WTC11 (cell line): ENCODE data around the gene JAZF1. TPM values are rescaled to one million over a fixed set of nuclear protein-coding genes. Genes with fewer than 3 reads are reported as not detected.

Source experiments
- ATAC-seq: fragments of 200-7000 bp; cut with Tn5 transposase; 2 replicates; pipeline ENCODE4 v1.10.0; 2021; ENCODE audit warnings: mild to moderate bottlenecking, moderate library complexity
- CTCF ChIA-PET: fragments of 300-600 bp; sonication (Branson Sonifier 250); formaldehyde crosslinking; loops from one replicate; lab custom pipeline; 2021; ENCODE audit warnings: antibody characterized with exemption; lab: Charles Lee
- POLR2A ChIA-PET: fragments of 350-600 bp; sonication (Branson Sonifier 250); formaldehyde crosslinking; loops from one replicate; lab custom pipeline; 2021; ENCODE audit warnings: antibody characterized with exemption; lab: Charles Lee
- DNase-seq: peaks from one replicate; pipeline ENCODE4 v3.0.0; 2021; ENCODE audit warnings: low spot score
- H3K27ac Mint-ChIP-seq: 2 replicates; pipeline ENCODE4 v1.8.0; 2021; ENCODE audit warnings: mixed read lengths
- H3K27me3 Mint-ChIP-seq: 2 replicates; pipeline ENCODE4 v1.8.0; 2021; ENCODE audit warnings: low read depth, mild to moderate bottlenecking, moderate library complexity, mixed read lengths
- H3K36me3 Mint-ChIP-seq: 2 replicates; pipeline ENCODE4 v1.8.0; 2021; ENCODE audit warnings: mixed read lengths
- H3K4me1 Mint-ChIP-seq: 2 replicates; pipeline ENCODE4 v1.8.0; 2022; ENCODE audit warnings: mixed read lengths
- H3K4me3 Mint-ChIP-seq: 2 replicates; pipeline ENCODE4 v1.8.0; 2021; ENCODE audit warnings: mild to moderate bottlenecking, moderate library complexity, mixed read lengths
- H3K9me3 Mint-ChIP-seq: 2 replicates; pipeline ENCODE4 v1.8.0; 2021; ENCODE audit warnings: mixed read lengths
- CREM ChIP-seq: sonication (generic); formaldehyde crosslinking; IDR thresholded peaks from 2 replicates; pipeline ENCODE4 v1.8.1; 2022; ENCODE audit warnings: mild to moderate bottlenecking, missing genetic modification reagents, moderate library complexity
- ELF4 ChIP-seq: sonication (generic); formaldehyde crosslinking; IDR thresholded peaks from 2 replicates; pipeline ENCODE4 v1.8.1; 2022; ENCODE audit warnings: low read depth, mild to moderate bottlenecking, moderate library complexity, missing genetic modification reagents
- ESRRA ChIP-seq: sonication (generic); formaldehyde crosslinking; IDR thresholded peaks from 2 replicates; pipeline ENCODE4 v1.8.1; 2022; ENCODE audit warnings: mild to moderate bottlenecking, missing genetic modification reagents, borderline replicate concordance
- HMGA2 ChIP-seq: fragments of 250-450 bp; sonication (Bioruptor Pico); IDR thresholded peaks from 2 replicates; pipeline ENCODE4 v1.4.0; 2021; ENCODE audit warnings: mild to moderate bottlenecking, moderate library complexity
- JUN ChIP-seq: sonication (generic); formaldehyde crosslinking; IDR thresholded peaks from 2 replicates; pipeline ENCODE4 v1.8.0; 2023; ENCODE audit warnings: mild to moderate bottlenecking, missing genetic modification reagents
- NFATC4 ChIP-seq: fragments of 250-450 bp; sonication (Bioruptor Pico); IDR thresholded peaks from 2 replicates; pipeline ENCODE4 v1.9.0; 2021; ENCODE audit warnings: mild to moderate bottlenecking
- NFYB ChIP-seq: sonication (generic); formaldehyde crosslinking; conservative IDR thresholded peaks from 2 replicates; pipeline ENCODE4 v1.8.0; 2022; ENCODE audit warnings: low read depth, missing genetic modification reagents
- NR3C1 ChIP-seq: sonication (generic); formaldehyde crosslinking; conservative IDR thresholded peaks from 2 replicates; pipeline ENCODE4 v1.8.1; 2023; ENCODE audit warnings: low read depth, mild to moderate bottlenecking, missing genetic modification reagents
- RORB ChIP-seq: fragments of 250-450 bp; sonication (Bioruptor Pico); IDR thresholded peaks from 2 replicates; pipeline ENCODE4 v1.9.0; 2021; ENCODE audit warnings: mild to moderate bottlenecking
- SP1 ChIP-seq: sonication (generic); formaldehyde crosslinking; conservative IDR thresholded peaks from 2 replicates; pipeline ENCODE4 v1.8.1; 2022; ENCODE audit warnings: missing genetic modification reagents
- ZNF416 ChIP-seq: fragments of 250-450 bp; sonication (Bioruptor Pico); IDR thresholded peaks from 2 replicates; pipeline ENCODE4 v1.9.0; 2021; ENCODE audit warnings: mild to moderate bottlenecking, inconsistent platforms
- ZNF423 ChIP-seq: fragments of 250-450 bp; sonication (Bioruptor Pico); IDR thresholded peaks from 2 replicates; pipeline ENCODE4 v2.1.2; 2022; ENCODE audit warnings: mild to moderate bottlenecking, moderate library complexity
- total RNA-seq: library from RNA; stranded (reverse); gene quantifications from 3 replicates; pipeline ENCODE4 v1.2.3, GENCODE V29; 2021
- TF ChIP-seq, protein P1 (sequence below): fragments of 250-450 bp; sonication (Bioruptor Pico); IDR thresholded peaks from 2 replicates; pipeline ENCODE4 v1.9.0; 2021; ENCODE audit warnings: mild to moderate bottlenecking
- TF ChIP-seq, protein P2 (sequence below): fragments of 250-450 bp; sonication (Bioruptor Pico); IDR thresholded peaks from 2 replicates; pipeline ENCODE4 v1.9.0; 2021; ENCODE audit warnings: mild to moderate bottlenecking
- TF ChIP-seq, protein P3 (sequence below): sonication (generic); formaldehyde crosslinking; IDR thresholded peaks from 2 replicates; pipeline ENCODE4 v1.8.0; 2023; ENCODE audit warnings: mild to moderate bottlenecking, missing genetic modification reagents
- TF ChIP-seq, protein P4 (sequence below): sonication (generic); formaldehyde crosslinking; IDR thresholded peaks from 2 replicates; pipeline ENCODE4 v1.8.1; 2023; ENCODE audit warnings: mild to moderate bottlenecking, missing genetic modification reagents, borderline replicate concordance
- TF ChIP-seq, protein P5 (sequence below): sonication (generic); formaldehyde crosslinking; IDR thresholded peaks from 2 replicates; pipeline ENCODE4 v1.8.0; 2022; ENCODE audit warnings: missing genetic modification reagents
- TF ChIP-seq, protein P6 (sequence below): sonication (generic); formaldehyde crosslinking; IDR thresholded peaks from 2 replicates; pipeline ENCODE4 v1.8.0; 2022; ENCODE audit warnings: mild to moderate bottlenecking, missing genetic modification reagents
- TF ChIP-seq, protein P7 (sequence below): sonication (generic); formaldehyde crosslinking; IDR thresholded peaks from 2 replicates; pipeline ENCODE4 v1.8.0; 2022; ENCODE audit warnings: mild to moderate bottlenecking, missing genetic modification reagents

Gene JAZF1
- total RNA-seq, 1 experiment from 2014 or later = 19.0 TPM

DNA sequence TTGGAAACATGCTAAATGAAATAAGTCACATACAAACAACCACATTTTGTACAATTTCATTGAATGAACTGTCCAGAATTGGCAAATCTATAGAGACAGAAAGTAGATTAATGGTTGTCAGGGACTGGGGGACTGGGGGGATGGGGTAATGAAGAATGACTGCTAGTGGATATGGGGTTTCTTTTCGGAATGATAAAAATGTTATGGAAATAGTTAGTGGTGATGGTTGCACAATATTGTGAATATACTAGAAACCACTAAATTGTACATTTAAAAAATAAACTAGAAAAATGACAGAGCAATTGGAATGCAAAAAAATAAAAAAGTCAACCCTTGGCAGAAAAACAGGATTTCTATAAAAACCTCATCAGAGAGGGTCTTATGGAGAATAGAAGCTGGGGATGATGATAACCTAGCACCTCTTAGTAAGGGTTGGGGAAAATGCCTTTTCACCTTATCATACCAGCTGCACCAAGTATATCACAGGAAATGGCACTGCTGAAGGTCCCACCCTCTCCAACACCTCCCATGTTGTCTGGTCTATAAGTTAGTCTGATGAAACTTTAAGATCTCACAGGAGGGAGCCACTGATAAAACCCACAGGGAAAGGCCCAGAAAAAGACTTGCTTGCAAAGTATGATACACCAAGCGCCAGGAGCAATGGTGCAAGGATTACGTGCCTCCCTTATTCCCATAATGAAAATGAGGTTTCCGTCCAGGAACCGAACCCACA lies 23.1 kb upstream of the JAZF1 start:
- no peaks in the 10 kb centered on the region for H3K27me3 Mint-ChIP-seq
- H3K4me1 Mint-ChIP-seq = peaks cover 4% of the 10 kb centered on the region
- DNase-seq (no peak), ATAC-seq (no peak)
- H3K9me3 Mint-ChIP-seq = peaks cover 11% of the 10 kb centered on the region
- ChIA-PET POLR2A (no interaction called here), CTCF (interaction anchor here (1.7 kb wide), 1 partner anchor 28 kb away, joined by 4 read pairs; no protein-coding TSS in a partner anchor)
- TF ChIP-seq, protein P1, sequence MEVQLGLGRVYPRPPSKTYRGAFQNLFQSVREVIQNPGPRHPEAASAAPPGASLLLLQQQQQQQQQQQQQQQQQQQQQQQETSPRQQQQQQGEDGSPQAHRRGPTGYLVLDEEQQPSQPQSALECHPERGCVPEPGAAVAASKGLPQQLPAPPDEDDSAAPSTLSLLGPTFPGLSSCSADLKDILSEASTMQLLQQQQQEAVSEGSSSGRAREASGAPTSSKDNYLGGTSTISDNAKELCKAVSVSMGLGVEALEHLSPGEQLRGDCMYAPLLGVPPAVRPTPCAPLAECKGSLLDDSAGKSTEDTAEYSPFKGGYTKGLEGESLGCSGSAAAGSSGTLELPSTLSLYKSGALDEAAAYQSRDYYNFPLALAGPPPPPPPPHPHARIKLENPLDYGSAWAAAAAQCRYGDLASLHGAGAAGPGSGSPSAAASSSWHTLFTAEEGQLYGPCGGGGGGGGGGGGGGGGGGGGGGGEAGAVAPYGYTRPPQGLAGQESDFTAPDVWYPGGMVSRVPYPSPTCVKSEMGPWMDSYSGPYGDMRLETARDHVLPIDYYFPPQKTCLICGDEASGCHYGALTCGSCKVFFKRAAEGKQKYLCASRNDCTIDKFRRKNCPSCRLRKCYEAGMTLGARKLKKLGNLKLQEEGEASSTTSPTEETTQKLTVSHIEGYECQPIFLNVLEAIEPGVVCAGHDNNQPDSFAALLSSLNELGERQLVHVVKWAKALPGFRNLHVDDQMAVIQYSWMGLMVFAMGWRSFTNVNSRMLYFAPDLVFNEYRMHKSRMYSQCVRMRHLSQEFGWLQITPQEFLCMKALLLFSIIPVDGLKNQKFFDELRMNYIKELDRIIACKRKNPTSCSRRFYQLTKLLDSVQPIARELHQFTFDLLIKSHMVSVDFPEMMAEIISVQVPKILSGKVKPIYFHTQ (CRISPR knock-in tag) = no peak
- no peak for TF ChIP-seq ZNF416
- TF ChIP-seq CREM = no peak
- TF ChIP-seq, protein P2, sequence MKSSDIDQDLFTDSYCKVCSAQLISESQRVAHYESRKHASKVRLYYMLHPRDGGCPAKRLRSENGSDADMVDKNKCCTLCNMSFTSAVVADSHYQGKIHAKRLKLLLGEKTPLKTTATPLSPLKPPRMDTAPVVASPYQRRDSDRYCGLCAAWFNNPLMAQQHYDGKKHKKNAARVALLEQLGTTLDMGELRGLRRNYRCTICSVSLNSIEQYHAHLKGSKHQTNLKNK (CRISPR knock-in tag) = no peak
- TF ChIP-seq JUN (CRISPR knock-in tag) = no peak
- no peak for TF ChIP-seq ESRRA (CRISPR knock-in tag)
- TF ChIP-seq RORB (CRISPR knock-in tag) = no peak
- TF ChIP-seq SP1 (CRISPR knock-in tag) = no peak
- TF ChIP-seq ZNF423 (CRISPR knock-in tag) = no peak
- TF ChIP-seq NFYB = no peak
- TF ChIP-seq ELF4 = no peak
- TF ChIP-seq, protein P3, sequence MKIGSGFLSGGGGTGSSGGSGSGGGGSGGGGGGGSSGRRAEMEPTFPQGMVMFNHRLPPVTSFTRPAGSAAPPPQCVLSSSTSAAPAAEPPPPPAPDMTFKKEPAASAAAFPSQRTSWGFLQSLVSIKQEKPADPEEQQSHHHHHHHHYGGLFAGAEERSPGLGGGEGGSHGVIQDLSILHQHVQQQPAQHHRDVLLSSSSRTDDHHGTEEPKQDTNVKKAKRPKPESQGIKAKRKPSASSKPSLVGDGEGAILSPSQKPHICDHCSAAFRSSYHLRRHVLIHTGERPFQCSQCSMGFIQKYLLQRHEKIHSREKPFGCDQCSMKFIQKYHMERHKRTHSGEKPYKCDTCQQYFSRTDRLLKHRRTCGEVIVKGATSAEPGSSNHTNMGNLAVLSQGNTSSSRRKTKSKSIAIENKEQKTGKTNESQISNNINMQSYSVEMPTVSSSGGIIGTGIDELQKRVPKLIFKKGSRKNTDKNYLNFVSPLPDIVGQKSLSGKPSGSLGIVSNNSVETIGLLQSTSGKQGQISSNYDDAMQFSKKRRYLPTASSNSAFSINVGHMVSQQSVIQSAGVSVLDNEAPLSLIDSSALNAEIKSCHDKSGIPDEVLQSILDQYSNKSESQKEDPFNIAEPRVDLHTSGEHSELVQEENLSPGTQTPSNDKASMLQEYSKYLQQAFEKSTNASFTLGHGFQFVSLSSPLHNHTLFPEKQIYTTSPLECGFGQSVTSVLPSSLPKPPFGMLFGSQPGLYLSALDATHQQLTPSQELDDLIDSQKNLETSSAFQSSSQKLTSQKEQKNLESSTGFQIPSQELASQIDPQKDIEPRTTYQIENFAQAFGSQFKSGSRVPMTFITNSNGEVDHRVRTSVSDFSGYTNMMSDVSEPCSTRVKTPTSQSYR (CRISPR knock-in tag) = no peak
- H3K4me3 Mint-ChIP-seq = no peak overlapping the region
- no peak overlapping the region for H3K27ac Mint-ChIP-seq
- H3K36me3 Mint-ChIP-seq = no peaks in the 10 kb centered on the region

DNA sequence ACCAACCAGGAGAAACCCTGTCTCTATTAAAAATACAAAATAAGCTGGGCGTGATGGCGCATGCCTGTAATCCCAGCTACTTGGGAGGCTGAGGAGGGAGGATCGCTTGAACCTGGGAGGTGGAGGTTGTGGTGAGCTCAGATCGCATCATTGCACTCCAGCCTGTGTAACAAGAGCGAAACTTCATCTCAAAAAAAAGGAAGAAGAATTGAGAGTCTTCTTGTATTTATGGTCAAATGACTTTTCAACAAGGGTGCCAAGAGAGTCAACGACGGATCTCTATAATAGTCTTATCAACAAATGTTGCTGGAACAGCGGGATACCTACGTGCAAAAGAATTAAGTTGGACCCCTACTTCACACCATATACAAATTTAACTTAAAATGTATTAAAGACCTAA lies 21.6 kb upstream of the JAZF1 start:
- ChIA-PET CTCF (no interaction called here), POLR2A (no interaction called here)
- ATAC-seq = no peak
- Mint-ChIP-seq H3K4me1 (peaks cover 4% of the 10 kb centered on the region), H3K9me3 (peaks cover 9% of the 10 kb centered on the region; the same call in 1 of the 2 replicates), H3K27ac (no peak overlapping the region), H3K36me3 (0 out of 2 replicates have a peak, but pooled peaks cover 3% of the 10 kb centered on the region), H3K4me3 (no peak overlapping the region), H3K27me3 (no peaks in the 10 kb centered on the region)
- DNase-seq = no peak
- TF ChIP-seq NFATC4 (CRISPR knock-in tag) = no peak
- TF ChIP-seq, protein P4, sequence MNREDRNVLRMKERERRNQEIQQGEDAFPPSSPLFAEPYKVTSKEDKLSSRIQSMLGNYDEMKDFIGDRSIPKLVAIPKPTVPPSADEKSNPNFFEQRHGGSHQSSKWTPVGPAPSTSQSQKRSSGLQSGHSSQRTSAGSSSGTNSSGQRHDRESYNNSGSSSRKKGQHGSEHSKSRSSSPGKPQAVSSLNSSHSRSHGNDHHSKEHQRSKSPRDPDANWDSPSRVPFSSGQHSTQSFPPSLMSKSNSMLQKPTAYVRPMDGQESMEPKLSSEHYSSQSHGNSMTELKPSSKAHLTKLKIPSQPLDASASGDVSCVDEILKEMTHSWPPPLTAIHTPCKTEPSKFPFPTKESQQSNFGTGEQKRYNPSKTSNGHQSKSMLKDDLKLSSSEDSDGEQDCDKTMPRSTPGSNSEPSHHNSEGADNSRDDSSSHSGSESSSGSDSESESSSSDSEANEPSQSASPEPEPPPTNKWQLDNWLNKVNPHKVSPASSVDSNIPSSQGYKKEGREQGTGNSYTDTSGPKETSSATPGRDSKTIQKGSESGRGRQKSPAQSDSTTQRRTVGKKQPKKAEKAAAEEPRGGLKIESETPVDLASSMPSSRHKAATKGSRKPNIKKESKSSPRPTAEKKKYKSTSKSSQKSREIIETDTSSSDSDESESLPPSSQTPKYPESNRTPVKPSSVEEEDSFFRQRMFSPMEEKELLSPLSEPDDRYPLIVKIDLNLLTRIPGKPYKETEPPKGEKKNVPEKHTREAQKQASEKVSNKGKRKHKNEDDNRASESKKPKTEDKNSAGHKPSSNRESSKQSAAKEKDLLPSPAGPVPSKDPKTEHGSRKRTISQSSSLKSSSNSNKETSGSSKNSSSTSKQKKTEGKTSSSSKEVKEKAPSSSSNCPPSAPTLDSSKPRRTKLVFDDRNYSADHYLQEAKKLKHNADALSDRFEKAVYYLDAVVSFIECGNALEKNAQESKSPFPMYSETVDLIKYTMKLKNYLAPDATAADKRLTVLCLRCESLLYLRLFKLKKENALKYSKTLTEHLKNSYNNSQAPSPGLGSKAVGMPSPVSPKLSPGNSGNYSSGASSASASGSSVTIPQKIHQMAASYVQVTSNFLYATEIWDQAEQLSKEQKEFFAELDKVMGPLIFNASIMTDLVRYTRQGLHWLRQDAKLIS (CRISPR knock-in tag) = no peak
- no peak for TF ChIP-seq NR3C1 (CRISPR knock-in tag)
- TF ChIP-seq HMGA2 (CRISPR knock-in tag) = no peak
- TF ChIP-seq, protein P5, sequence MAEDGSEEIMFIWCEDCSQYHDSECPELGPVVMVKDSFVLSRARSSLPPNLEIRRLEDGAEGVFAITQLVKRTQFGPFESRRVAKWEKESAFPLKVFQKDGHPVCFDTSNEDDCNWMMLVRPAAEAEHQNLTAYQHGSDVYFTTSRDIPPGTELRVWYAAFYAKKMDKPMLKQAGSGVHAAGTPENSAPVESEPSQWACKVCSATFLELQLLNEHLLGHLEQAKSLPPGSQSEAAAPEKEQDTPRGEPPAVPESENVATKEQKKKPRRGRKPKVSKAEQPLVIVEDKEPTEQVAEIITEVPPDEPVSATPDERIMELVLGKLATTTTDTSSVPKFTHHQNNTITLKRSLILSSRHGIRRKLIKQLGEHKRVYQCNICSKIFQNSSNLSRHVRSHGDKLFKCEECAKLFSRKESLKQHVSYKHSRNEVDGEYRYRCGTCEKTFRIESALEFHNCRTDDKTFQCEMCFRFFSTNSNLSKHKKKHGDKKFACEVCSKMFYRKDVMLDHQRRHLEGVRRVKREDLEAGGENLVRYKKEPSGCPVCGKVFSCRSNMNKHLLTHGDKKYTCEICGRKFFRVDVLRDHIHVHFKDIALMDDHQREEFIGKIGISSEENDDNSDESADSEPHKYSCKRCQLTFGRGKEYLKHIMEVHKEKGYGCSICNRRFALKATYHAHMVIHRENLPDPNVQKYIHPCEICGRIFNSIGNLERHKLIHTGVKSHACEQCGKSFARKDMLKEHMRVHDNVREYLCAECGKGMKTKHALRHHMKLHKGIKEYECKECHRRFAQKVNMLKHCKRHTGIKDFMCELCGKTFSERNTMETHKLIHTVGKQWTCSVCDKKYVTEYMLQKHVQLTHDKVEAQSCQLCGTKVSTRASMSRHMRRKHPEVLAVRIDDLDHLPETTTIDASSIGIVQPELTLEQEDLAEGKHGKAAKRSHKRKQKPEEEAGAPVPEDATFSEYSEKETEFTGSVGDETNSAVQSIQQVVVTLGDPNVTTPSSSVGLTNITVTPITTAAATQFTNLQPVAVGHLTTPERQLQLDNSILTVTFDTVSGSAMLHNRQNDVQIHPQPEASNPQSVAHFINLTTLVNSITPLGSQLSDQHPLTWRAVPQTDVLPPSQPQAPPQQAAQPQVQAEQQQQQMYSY (CRISPR knock-in tag) = no peak
- TF ChIP-seq, protein P6, sequence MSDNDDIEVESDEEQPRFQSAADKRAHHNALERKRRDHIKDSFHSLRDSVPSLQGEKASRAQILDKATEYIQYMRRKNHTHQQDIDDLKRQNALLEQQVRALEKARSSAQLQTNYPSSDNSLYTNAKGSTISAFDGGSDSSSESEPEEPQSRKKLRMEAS (CRISPR knock-in tag) = no peak
- TF ChIP-seq, protein P7, sequence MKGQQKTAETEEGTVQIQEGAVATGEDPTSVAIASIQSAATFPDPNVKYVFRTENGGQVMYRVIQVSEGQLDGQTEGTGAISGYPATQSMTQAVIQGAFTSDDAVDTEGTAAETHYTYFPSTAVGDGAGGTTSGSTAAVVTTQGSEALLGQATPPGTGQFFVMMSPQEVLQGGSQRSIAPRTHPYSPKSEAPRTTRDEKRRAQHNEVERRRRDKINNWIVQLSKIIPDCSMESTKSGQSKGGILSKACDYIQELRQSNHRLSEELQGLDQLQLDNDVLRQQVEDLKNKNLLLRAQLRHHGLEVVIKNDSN (CRISPR knock-in tag) = no peak
- TF ChIP-seq SP1 (CRISPR knock-in tag) = no peak
